ENCODE results near the gene TMEM225B.

DNA sequence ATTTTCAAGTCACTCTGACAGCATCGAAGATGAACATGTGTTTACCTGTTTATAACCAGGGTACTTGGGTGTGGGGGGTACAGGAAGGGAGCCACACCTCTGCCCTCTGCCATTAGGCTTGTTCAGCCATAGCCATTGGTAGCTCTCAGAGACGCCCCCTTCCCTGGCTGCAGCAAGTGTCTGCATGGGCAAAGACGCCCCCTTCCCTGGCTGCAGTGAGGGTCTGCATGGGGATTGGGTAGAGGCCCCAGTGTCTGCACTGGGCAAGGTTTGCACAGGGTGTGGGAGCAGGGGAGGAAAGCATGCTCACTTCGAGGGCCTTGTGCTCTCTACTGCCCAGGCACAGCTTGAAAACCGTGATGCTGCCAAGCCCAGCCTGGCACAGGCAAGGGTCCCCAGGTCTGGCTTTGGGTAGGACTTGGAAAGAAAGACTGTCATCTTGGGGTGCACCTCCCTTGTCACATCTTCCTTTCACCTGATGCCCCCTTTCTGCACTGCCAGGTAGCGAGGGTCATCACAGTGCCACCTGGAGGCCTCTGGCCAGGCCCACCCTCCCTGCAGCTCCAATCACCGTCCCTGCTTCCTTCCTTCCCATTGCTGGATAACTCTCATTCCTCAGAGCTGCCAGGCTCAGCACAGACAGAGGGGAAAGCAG lies 3.7 kb downstream of the TMEM225B start:
- TF ChIP-seq, protein P1, sequence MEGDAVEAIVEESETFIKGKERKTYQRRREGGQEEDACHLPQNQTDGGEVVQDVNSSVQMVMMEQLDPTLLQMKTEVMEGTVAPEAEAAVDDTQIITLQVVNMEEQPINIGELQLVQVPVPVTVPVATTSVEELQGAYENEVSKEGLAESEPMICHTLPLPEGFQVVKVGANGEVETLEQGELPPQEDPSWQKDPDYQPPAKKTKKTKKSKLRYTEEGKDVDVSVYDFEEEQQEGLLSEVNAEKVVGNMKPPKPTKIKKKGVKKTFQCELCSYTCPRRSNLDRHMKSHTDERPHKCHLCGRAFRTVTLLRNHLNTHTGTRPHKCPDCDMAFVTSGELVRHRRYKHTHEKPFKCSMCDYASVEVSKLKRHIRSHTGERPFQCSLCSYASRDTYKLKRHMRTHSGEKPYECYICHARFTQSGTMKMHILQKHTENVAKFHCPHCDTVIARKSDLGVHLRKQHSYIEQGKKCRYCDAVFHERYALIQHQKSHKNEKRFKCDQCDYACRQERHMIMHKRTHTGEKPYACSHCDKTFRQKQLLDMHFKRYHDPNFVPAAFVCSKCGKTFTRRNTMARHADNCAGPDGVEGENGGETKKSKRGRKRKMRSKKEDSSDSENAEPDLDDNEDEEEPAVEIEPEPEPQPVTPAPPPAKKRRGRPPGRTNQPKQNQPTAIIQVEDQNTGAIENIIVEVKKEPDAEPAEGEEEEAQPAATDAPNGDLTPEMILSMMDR (IDR thresholded peaks at IDR 0.05) = no peak
- TF ChIP-seq POLR2A (IDR thresholded peaks at IDR 0.05) = no peak
